Neural cell (in vitro differentiated cells): ENCODE data around the gene STPG4.

Experiments used
- EP300 ChIP-seq: fragments of 450-650 bp; conservative IDR thresholded peaks from 2 replicates; pipeline ENCODE4 v1.6.1; 2014; ENCODE audit warnings: antibody characterized with exemption, mild to moderate bottlenecking, moderate library complexity; ENCODE audit not compliant: poor library complexity, severe bottlenecking
- RAD21 ChIP-seq: fragments of 450-650 bp; conservative IDR thresholded peaks from 2 replicates; pipeline ENCODE4 v1.6.1; 2014; ENCODE audit warnings: antibody characterized with exemption, mild to moderate bottlenecking, moderate library complexity
- REST ChIP-seq: IDR thresholded peaks from 2 replicates; pipeline ENCODE4 v1.6.1; 2012; ENCODE audit warnings: borderline replicate concordance
- TF ChIP-seq, protein P1 (sequence below): fragments of 450-650 bp; IDR thresholded peaks from 2 replicates; pipeline ENCODE4 v1.5.1; 2014; ENCODE audit warnings: antibody characterized with exemption, mild to moderate bottlenecking, moderate library complexity; ENCODE audit not compliant: poor library complexity, severe bottlenecking

DNA sequence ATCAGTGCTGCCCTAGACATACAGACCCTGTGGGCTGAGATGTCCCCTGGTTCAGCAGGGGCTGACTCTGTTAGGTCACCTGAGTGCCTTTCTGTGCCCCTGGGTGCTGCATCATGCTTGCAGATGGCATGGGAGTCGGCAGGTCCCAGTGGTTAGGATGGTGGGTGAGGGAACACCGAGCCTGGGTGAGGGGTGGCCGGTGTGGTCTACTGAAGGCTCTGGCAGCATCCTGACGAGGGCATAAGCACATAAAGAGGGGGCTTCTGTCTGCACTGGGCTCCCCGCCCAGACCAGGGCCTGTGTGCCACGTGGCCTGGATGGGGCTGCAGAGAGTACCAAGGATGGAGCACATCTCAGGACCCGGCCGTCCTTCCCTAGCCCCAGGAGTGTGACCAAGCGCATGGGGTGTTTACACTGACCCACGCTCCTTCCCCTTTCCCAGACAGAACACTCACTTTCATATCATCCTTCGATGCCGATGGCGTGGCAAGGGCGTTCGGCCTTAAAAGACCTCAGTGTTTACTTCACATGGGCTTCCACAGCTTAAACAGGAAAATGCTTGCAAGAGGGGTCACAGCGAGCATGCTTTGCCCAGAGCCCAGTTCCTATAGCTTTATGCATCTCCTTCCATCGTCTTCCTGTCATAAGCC, 115.1 kb downstream of the STPG4 start:
- no peak for TF ChIP-seq RAD21
- TF ChIP-seq EP300 = no peak
- TF ChIP-seq, protein P1, sequence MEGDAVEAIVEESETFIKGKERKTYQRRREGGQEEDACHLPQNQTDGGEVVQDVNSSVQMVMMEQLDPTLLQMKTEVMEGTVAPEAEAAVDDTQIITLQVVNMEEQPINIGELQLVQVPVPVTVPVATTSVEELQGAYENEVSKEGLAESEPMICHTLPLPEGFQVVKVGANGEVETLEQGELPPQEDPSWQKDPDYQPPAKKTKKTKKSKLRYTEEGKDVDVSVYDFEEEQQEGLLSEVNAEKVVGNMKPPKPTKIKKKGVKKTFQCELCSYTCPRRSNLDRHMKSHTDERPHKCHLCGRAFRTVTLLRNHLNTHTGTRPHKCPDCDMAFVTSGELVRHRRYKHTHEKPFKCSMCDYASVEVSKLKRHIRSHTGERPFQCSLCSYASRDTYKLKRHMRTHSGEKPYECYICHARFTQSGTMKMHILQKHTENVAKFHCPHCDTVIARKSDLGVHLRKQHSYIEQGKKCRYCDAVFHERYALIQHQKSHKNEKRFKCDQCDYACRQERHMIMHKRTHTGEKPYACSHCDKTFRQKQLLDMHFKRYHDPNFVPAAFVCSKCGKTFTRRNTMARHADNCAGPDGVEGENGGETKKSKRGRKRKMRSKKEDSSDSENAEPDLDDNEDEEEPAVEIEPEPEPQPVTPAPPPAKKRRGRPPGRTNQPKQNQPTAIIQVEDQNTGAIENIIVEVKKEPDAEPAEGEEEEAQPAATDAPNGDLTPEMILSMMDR = no peak
- no peak for TF ChIP-seq REST
